Measurements from ENCODE around the gene PRDX5.

Gene PRDX5

DNA sequence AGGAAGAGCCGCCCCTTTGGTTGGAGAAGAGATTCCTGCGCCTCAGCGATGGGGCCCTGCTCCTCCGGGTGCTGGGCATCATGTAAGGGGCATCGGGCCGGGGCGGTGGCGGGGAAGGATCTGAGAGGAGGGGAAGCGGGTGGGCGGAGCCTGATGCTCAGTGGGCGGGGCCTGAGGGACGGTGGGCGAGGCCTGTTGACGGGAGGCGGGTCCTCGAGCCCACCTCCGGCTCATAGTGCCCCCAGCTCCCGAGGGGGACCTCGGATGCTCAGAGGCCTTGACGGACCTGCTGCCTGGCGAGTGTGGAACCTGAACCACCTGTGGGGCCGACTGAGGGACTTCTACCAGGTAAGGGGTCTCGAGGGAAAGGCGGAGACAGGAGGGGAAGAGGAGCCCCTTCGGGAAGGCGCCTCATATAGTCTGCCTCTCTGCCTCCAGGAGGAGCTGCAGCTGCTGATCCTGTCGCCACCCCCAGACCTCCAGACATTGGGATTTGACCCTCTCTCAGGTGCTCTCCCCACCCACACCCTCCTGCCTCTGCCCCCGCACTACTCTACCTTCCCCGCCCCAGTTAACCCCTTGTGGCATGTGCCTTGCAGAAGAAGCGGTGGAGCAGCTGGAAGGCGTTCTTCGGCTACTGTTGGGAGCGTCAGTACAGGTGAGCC, 22.9 kb downstream of the PRDX5 start:
- H3K4me3 ChIP-seq (ENCODE audit: low read length) = no peak overlapping the region
- TF ChIP-seq, protein P1, sequence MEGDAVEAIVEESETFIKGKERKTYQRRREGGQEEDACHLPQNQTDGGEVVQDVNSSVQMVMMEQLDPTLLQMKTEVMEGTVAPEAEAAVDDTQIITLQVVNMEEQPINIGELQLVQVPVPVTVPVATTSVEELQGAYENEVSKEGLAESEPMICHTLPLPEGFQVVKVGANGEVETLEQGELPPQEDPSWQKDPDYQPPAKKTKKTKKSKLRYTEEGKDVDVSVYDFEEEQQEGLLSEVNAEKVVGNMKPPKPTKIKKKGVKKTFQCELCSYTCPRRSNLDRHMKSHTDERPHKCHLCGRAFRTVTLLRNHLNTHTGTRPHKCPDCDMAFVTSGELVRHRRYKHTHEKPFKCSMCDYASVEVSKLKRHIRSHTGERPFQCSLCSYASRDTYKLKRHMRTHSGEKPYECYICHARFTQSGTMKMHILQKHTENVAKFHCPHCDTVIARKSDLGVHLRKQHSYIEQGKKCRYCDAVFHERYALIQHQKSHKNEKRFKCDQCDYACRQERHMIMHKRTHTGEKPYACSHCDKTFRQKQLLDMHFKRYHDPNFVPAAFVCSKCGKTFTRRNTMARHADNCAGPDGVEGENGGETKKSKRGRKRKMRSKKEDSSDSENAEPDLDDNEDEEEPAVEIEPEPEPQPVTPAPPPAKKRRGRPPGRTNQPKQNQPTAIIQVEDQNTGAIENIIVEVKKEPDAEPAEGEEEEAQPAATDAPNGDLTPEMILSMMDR (conservative IDR thresholded peaks at IDR 0.05; ENCODE audit: low read length) = 0 out of 2 replicates have a peak, but pooled peaks have one; percentile 4
- no peak for DNase-seq (ENCODE audit: low read depth)

DNA sequence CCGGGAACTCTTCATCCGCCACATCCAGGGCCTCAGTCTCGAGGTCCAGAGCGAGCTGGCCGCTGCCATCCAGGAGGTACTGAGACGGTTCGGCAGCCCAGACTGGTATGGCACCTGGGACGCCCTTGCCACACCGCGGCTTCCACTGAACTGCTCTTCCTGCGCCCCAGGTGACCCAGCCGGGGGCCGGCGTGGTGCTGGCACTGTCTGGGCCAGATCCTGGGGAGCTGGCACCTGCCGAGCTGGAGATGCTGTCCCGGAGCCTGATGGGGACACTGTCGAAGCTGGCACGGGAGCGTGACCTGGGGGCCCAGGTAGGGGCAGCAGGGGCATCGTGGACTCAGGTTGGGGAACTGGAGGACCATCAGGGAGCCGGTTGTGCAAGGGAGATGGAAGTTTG, 23.5 kb downstream of the PRDX5 start:
- no peak for DNase-seq (ENCODE audit: low read depth)
- H3K4me3 ChIP-seq (ENCODE audit: low read length) = no peak overlapping the region
- TF ChIP-seq, protein P1 (conservative IDR thresholded peaks at IDR 0.05; ENCODE audit: low read length) = no peak

DNA sequence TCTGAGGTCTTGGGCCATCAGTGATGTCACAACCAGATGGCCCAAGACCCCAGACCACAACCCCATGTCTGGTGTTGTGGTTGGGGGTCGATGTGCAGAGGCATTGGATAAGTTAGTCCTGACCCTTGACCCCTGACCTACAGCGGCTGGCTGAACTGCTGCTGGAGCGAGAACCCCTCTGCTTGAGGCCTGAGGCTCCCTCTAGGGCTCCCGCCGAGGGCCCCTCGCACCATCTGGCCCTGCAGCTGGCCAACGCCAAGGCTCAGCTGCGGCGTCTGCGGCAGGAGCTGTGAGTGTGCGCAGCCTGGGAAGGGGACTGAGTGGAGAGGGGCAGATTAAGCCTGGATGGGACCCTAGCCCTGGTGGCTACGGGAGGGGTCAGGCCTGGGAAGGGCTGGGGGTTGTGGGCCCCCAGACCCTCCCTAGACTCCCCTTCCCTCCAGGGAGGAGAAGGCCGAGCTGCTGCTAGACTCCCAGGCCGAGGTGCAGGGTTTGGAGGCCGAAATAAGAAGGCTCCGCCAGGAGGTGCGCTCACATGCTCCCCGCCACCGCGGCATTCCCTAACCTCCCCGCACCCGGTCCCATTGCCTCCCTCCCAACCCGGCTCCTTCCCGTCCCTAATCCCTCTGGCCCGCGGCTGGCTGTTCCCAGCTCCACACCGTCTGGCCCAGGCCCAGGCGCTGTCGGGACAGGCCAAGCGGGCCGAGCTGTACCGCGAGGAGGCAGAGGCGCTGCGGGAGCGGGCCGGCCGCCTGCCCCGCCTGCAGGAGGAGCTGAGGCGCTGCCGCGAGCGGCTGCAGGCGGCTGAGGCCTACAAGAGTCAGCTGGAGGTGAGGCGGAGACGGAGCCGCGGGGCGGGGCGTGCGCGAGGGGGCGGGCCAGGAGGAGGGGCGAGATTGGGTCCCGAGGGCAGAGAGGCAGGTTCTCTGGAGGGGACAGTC, 24.2 kb downstream of the PRDX5 start:
- TF ChIP-seq, protein P1 (conservative IDR thresholded peaks at IDR 0.05; ENCODE audit: low read length) = peak; percentile 29; the same call in 1 of the 2 replicates
- peak; percentile 88 for DNase-seq (ENCODE audit: low read depth)
- peak overlapping the region; percentile 55 for H3K4me3 ChIP-seq (ENCODE audit: low read length)

DNA sequence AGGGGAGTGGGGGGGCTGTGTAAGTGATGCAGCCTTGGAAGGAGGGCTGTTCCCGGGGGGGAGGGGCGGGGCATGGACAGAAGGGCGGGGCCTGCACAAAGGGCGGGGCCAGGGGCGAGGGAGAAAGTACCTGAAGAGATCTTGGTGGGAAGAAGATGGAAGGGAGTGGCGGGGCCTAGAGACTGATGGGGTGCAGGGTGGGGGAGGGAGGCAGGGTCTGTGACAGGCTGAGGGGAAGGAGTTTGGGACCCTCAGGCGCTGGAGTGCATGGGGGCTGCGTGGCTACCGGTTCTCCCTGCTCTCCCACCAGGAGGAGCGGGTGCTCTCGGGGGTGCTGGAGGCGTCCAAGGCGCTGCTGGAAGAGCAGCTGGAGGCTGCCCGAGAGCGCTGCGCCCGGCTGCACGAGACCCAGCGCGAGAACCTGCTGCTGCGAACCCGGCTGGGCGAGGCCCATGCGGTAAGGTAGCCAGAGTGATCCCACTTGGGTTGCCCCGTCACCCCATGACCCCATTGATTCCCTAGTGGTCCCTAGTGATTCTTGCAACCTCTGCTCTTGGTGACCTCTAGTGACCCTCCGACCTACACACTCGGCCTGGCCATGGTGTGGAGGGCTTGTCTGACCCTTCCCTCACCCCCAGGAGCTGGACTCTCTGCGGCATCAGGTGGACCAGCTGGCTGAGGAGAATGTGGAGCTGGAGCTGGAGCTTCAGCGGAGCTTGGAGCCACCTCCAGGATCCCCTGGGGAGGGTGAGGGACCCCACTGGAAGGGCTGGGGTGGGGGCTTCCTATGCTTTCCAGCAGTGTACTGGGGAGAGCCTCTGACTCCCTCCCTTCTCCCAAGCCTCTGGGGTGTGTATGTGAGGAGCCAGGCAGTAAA, 25.2 kb downstream of the PRDX5 start:
- no peak for DNase-seq (ENCODE audit: low read depth)
- H3K4me3 ChIP-seq (ENCODE audit: low read length) = peak overlapping the region; percentile 29; the same call in 1 of the 2 replicates
- TF ChIP-seq, protein P1 (conservative IDR thresholded peaks at IDR 0.05; ENCODE audit: low read length) = no peak

DNA sequence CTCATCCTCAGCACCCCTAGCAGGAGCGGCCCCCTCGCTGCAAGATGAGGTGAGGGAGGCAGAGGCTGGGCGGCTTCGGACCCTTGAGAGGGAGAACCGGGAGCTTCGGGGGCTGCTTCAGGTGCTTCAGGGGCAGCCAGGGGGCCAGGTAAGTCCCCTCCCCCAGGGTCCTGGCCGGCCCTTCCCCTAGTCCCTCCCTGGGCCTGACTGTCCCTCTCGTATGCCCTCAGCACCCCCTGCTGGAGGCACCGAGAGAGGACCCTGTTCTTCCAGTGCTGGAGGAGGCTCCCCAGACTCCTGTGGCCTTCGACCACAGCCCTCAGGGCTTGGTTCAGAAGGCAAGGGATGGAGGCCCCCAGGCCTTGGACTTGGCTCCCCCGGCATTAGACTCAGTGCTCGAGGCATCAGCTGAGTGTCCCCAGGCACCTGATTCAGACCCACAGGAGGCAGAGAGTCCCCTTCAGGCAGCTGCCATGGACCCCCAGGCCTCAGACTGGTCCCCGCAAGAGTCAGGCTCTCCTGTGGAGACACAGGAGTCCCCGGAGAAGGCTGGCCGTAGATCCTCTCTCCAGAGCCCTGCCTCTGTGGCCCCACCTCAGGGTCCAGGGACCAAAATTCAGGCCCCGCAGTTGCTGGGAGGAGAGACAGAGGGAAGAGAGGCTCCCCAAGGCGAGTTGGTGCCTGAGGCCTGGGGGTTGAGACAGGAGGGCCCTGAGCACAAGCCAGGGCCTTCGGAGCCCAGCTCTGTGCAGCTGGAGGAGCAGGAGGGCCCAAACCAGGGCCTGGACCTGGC, 26.0 kb downstream of the PRDX5 start:
- no peak overlapping the region for H3K4me3 ChIP-seq (ENCODE audit: low read length)
- DNase-seq (ENCODE audit: low read depth) = no peak
- TF ChIP-seq, protein P1 (conservative IDR thresholded peaks at IDR 0.05; ENCODE audit: low read length) = peak; percentile 9; the same call in 1 of the 2 replicates

DNA sequence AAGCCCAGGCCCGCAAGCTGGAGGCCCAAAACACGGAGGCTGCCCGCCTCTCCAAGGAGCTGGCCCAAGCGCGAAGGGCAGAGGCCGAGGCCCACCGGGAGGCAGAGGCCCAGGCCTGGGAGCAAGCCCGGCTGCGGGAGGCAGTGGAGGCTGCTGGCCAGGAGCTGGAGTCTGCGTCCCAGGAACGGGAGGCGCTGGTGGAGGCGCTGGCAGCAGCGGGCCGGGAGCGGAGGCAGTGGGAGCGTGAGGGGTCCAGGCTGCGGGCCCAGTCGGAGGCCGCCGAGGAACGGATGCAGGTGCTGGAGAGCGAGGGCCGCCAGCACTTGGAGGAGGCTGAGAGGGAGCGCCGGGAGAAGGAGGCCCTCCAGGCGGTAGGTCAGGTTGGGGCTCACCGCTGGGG, 26.9 kb downstream of the PRDX5 start:
- DNase-seq (ENCODE audit: low read depth) = no peak
- no peak overlapping the region for H3K4me3 ChIP-seq (ENCODE audit: low read length)
- TF ChIP-seq, protein P1 (conservative IDR thresholded peaks at IDR 0.05; ENCODE audit: low read length) = no peak
